Tibial artery (tissue), 4 donors: Measurements from ENCODE around the gene RIMKLB.

Experiments used
- DNase-seq, 2 donors: peaks; one replicate each; pipeline ENCODE4 v3.0.0-alpha.2; 2019
- H3K27ac ChIP-seq, 2 donors: fragments of 200-600 bp; sonication (generic) in 1 of 2; 1 replicate in 1 of 2; 2 replicates in 1 of 2; pipeline ENCODE4 v1.5.1; 2018 to 2019; ENCODE audit warnings: mild to moderate bottlenecking in 1 of 2
- H3K27me3 ChIP-seq, 2 donors: fragments of 200-600 bp; sonication (generic) in 1 of 2; one replicate each; pipeline versions ENCODE4 v1.5.1 to v1.6.0; 2016 to 2019
- H3K36me3 ChIP-seq, 3 donors: fragments of 200-600 bp; sonication (generic) in 2 of 3; one replicate each; pipeline ENCODE4 v1.5.1; 2016 to 2019; ENCODE audit warnings: mild to moderate bottlenecking in 2 of 3
- H3K4me1 ChIP-seq, 4 donors: fragments of 200-600 bp; sonication (generic) in 2 of 4; 1 replicate in 3 of 4; 2 replicates in 1 of 4; pipeline ENCODE4 v1.5.1; 2016 to 2019
- H3K4me3 ChIP-seq, 2 donors: fragments of 200-600 bp; sonication (generic) in 1 of 2; 1 replicate in 1 of 2; 2 replicates in 1 of 2; pipeline ENCODE4 v1.5.1; 2018 to 2019; ENCODE audit warnings: mild to moderate bottlenecking in 2 of 2
- H3K9me3 ChIP-seq, 3 donors: fragments of 200-600 bp; sonication (generic) in 1 of 3; one replicate each; pipeline ENCODE4 v1.5.1; 2016 to 2019
- CTCF ChIP-seq, 2 experiments: fragments of 200-600 bp in 1 of 2; fragments of 450-650 bp in 1 of 2; IDR thresholded peaks; one replicate each; pipeline ENCODE4 v1.5.1; 2017 to 2019; ENCODE audit warnings: antibody characterized with exemption in 2 of 2, mild to moderate bottlenecking in 1 of 2, moderate library complexity in 1 of 2
- intact Hi-C: fragments of 100-400 bp; cut with DNase I; formaldehyde crosslinking; loops from one replicate; pipeline ENCODE4 v1.15.0; 2023; ENCODE audit warnings: low total_unique reads

RIMKLB gene

GRCh38 chr12:8697476-8698131 lies at the start of gene RIMKLB:
TSS of gene RIMKLB (plus strand) at chr12:8697991. CDS start at chr12:8713867, 15,876 bp downstream.
- Histone ChIP-seq H3K27ac (peak within 1 kb of the TSS; percentile 97 to 100), H3K27me3 (no peaks in the 10 kb centered on the region), H3K36me3 (no peaks in the 10 kb centered on the region), H3K4me1 (peaks cover 0 to 35% (median 13%) of the 10 kb centered on the region in 4 donors), H3K9me3 (no peaks in the 10 kb centered on the region), H3K4me3 (peak within 1 kb of the TSS; percentile 69 to 91)
- DNase-seq = peak; percentile 84 to 92
- intact Hi-C loops = loop anchor here (10.0 kb wide), 1 partner anchor 1517 kb away; the partner anchor contains the start of gene GABARAPL1
- no peak for TF ChIP-seq CTCF (IDR thresholded peaks at IDR 0.05)

- Histone ChIP-seq H3K9me3 (no peaks in the 10 kb centered on the region), H3K4me1 (no peaks in the 10 kb centered on the region), H3K4me3 (no peak overlapping the region), H3K36me3 (no peaks in the 10 kb centered on the region), H3K27ac (no peak overlapping the region), H3K27me3 (no peaks in the 10 kb centered on the region)
- intact Hi-C loops = no loop called here
- DNase-seq = no peak
- TF ChIP-seq CTCF (IDR thresholded peaks at IDR 0.05) = no peak
Measured at GRCh38 chr12:8648576-8649205, 49.1 kb upstream of the RIMKLB start.

DNA sequence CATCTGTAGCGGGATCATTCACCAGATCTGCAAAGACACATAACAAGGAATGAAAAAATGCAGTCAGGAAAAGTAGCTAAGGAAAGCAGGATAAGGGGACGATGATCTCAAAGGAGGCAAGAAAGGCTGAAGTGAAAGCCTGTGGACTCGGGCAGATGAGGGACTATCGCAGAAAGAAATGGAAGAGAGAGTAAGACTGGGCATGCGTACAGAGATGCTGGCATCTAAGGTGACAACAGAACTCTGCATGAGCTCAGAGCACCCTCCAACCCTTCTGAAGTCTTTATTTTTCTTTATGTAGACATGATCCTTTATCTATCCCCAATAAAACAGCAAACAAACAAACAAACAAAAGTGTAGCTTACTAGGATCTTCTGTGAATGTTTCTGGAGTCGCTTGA lies 42.4 kb upstream of the RIMKLB start:
- Histone ChIP-seq H3K4me3 (no peak overlapping the region), H3K27ac (no peak overlapping the region), H3K9me3 (no peaks in the 10 kb centered on the region), H3K36me3 (no peaks in the 10 kb centered on the region), H3K4me1 (peaks cover 0 to 6% (median 0%) of the 10 kb centered on the region in 4 donors), H3K27me3 (no peaks in the 10 kb centered on the region)
- TF ChIP-seq CTCF (IDR thresholded peaks at IDR 0.05) = no peak
- no peak for DNase-seq
- intact Hi-C loops = no loop called here

- Histone ChIP-seq H3K4me3 (no peak overlapping the region), H3K4me1 (peaks cover 0 to 6% (median 0%) of the 10 kb centered on the region in 4 donors), H3K9me3 (no peaks in the 10 kb centered on the region), H3K27me3 (no peaks in the 10 kb centered on the region), H3K27ac (no peak overlapping the region), H3K36me3 (no peaks in the 10 kb centered on the region)
- no peak for TF ChIP-seq CTCF (IDR thresholded peaks at IDR 0.05)
- DNase-seq = no peak
- intact Hi-C loops = no loop called here
Measured at GRCh38 chr12:8658346-8658745, 39.4 kb upstream of the RIMKLB start.

DNA sequence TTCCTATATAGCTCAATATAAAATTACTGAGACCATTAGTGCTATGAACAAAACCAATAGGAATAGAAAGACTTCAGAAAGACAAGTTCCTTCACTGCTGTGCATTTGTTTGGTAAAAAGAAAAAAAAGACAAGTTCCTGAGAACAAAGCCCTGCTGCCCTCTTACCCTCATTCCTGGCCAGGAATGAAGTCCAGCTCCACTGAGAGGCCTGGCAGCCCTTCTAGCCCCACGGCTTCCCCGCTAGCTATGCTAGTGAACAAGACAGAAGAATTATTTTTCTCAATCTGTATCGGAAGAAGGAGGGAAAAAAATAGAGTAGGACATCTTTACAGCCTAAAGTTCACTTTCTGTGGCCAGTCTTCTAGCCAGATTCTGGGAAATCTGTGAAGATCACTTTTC lies 36.8 kb upstream of the RIMKLB start:
- no peak overlapping the region for H3K4me3 ChIP-seq
- H3K9me3 ChIP-seq = no peaks in the 10 kb centered on the region
- H3K27me3 ChIP-seq = no peaks in the 10 kb centered on the region
- intact Hi-C loops = no loop called here
- no peak overlapping the region for H3K27ac ChIP-seq
- no peak for TF ChIP-seq CTCF (IDR thresholded peaks at IDR 0.05)
- peaks cover 0 to 17% (median 4%) of the 10 kb centered on the region in 4 donors for H3K4me1 ChIP-seq
- DNase-seq = no peak
- H3K36me3 ChIP-seq = no peaks in the 10 kb centered on the region
